Ramos (cell line): ENCODE measurements around the gene PPP1R7.
"Not testable (repeated sequence)": the region's sequence is repeated elsewhere in the genome, so short reads cannot be mapped to it uniquely, and the experiment has no call there.

Experiments used
- in situ Hi-C: fragments of 300-500 bp; cut with MboI; formaldehyde crosslinking; loops from one replicate; pipeline ENCODE4 v1.14.3; 2022; ENCODE audit warnings: low sequenced_read_pairs; ENCODE audit not compliant: unreplicated experiment

Gene PPP1R7

GRCh38 chr2:241189093-241189855 lies 39.0 kb downstream of the PPP1R7 start:
- in situ Hi-C loops = no loop called here

- in situ Hi-C loops = no loop called here
These were observed 39.6 kb downstream of the PPP1R7 start for GRCh38 chr2:241189856-241190201.

GRCh38 chr2:241190291-241190981 lies 40.2 kb downstream of the PPP1R7 start:
- in situ Hi-C loops = no loop called here

- in situ Hi-C loops = no loop called here
These were observed 40.8 kb downstream of the PPP1R7 start for GRCh38 chr2:241191081-241191480.

- in situ Hi-C loops = no loop called here
These were observed 43.0 kb downstream of the PPP1R7 start for GRCh38 chr2:241193271-241193670.

- in situ Hi-C loops = no loop called here
These were observed 44.5 kb downstream of the PPP1R7 start for GRCh38 chr2:241194811-241195210.

GRCh38 chr2:241195506-241196130 lies 45.4 kb downstream of the PPP1R7 start:
- in situ Hi-C loops = no loop called here

GRCh38 chr2:241197246-241197645 lies 47.0 kb downstream of the PPP1R7 start:
- in situ Hi-C loops = not testable (repeated sequence)

- in situ Hi-C loops = no loop called here
These were observed 47.7 kb downstream of the PPP1R7 start for GRCh38 chr2:241197947-241198346.

- in situ Hi-C loops = no loop called here
These were observed 48.4 kb downstream of the PPP1R7 start for GRCh38 chr2:241198381-241199279.

GRCh38 chr2:241199286-241199685 lies 49.0 kb downstream of the PPP1R7 start:
- in situ Hi-C loops = no loop called here

- in situ Hi-C loops = no loop called here
These were observed 49.9 kb downstream of the PPP1R7 start for GRCh38 chr2:241199897-241200821.

GRCh38 chr2:241200822-241201395 lies 50.6 kb downstream of the PPP1R7 start:
- in situ Hi-C loops = no loop called here

- in situ Hi-C loops = no loop called here
These were observed 51.4 kb downstream of the PPP1R7 start for GRCh38 chr2:241201445-241202267.

GRCh38 chr2:241202268-241202585 lies 52.0 kb downstream of the PPP1R7 start:
- in situ Hi-C loops = no loop called here

GRCh38 chr2:241202681-241203080 lies 52.4 kb downstream of the PPP1R7 start:
- in situ Hi-C loops = no loop called here

GRCh38 chr2:241203218-241204009 lies 53.1 kb downstream of the PPP1R7 start:
- in situ Hi-C loops = no loop called here

GRCh38 chr2:241204010-241204384 lies 53.7 kb downstream of the PPP1R7 start:
- in situ Hi-C loops = no loop called here
